A549 treated with dexamethasone at 1 μM for 4 hours (cell line): ENCODE results near the gene RMND1. TPM values are rescaled to one million over a fixed set of nuclear protein-coding genes. Genes with fewer than 3 reads are reported as not detected.

Experiments
- total RNA-seq: library from RNA; stranded (reverse); fragments of 200-300 nt; extraction: Qiagen RNA extraction; gene quantifications from 5 replicates; pipeline ENCODE4 v1.2.3, GENCODE V29; 2022

RMND1 gene, protein sequence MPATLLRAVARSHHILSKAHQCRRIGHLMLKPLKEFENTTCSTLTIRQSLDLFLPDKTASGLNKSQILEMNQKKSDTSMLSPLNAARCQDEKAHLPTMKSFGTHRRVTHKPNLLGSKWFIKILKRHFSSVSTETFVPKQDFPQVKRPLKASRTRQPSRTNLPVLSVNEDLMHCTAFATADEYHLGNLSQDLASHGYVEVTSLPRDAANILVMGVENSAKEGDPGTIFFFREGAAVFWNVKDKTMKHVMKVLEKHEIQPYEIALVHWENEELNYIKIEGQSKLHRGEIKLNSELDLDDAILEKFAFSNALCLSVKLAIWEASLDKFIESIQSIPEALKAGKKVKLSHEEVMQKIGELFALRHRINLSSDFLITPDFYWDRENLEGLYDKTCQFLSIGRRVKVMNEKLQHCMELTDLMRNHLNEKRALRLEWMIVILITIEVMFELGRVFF
- total RNA-seq, result 12.9 to 15.0 TPM (median 14.1 TPM) in 5 replicates

DNA sequence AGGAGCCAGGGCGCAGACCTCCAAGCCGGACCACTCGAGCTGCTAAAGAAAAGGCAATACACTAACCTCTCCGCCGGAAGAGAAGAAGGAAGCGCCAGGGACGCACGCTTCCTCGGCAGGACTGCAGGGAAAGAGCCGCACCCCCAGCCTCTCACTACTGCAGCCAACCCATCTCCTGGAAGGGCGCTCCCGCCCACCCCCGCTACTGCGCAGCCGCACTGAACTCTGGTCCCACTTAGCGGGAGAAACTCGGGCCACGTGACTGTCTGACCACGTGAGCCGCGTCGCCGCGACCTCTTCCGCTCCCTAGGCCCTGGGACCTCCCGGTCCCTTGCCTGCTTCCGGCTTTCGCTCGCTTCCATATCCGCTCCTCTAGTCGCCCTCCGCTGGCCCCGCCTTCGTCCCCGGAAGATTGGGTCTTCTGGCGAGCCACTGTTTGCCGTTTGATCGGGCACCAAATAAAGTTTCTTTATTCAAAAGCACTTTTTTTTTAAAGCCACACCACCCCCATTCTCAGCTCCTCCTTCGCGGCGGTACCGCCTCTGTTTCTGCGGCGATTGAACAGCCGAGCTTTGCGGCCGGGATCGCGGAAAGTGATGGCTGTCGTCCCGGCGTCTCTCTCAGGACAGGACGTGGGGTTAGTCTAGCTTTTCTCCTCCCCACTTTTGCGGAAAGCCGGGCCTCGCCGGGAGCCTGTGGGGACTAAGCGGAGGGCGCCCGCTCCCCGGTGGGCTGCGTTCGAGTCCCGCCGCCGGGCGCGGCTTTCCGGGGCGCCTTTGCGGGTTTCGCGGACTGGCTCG, at the start of gene RMND1:
TSS of gene RMND1 (minus strand) at position 177 of the 800 bp plus-strand sequence. CDS start 6,315 bp downstream, outside the sequence.

DNA sequence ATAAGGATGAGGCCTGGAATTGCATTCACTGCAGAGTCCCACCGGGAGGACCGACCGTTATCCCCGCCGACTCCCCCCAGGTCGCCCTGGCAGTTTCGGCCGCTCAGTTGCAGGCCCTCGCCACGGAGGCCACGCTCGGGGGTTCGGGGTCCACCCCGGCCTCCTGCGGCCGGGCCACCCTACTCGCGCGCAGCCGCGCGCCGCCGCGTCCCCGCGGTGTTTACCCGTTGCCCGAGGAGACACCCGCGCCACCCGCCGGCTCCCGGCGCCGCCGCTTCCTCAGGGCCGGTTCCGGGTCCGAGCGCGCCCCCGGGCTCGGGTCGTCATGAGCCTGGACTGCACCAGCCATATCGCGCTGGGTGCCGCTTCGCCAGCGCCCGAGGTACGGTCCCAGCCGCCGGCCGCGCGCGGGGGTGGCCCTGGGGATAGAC, 41.9 kb upstream of the RMND1 start, which contains the start of gene CCDC170:
TSS of gene CCDC170 (plus strand) at position 214 of the 431 bp plus-strand sequence. CDS start at position 326, 112 bp downstream.

DNA sequence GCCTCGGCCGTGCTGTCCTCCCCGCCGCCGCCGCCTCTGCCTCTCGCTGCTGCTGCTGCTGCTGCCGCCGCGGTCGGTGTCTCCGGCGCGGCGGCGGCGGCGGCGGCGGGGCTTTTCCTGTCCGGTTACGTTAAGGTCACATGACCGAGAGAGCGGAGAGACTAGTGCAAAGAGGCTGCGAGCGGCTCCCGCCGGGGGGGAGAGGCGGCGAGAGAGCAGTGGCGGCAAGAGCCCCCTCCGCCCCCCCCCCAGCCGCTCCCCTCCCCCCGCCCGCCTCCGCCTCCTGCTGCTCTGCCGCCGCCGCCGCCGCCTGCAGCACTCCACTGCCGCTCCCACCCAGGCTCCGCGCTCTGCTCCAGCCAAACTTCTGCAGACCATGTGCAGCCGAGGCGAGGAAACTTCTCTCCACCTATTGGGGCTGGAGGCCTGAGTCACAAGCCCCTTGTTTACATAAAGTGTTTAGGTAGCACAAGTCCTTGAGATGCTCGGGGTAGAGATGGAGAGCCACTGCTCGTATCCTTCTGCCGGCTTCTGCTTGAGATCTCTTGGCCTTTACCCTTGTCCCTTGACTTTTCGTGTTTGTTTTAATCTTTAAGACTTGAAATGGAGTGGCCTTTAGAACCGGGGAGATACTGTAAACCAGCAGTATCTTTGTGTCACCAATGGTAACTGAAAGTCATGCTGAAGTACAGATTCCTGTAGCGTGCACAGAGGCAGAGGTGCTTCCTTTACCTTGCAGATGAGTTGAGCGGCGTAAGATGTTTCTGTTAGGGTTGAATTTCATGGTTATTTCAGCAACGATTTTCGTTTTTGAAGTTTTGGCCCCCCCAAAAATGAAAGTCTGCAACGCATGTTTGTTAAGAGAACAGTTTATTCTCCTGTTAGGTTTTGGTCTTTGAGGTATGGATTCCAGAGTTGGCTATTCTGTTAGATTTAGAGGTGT, 60.2 kb downstream of the RMND1 start, which contains the start of gene ZBTB2:
TSS of gene ZBTB2 (minus strand) at position 89 of the 943 bp plus-strand sequence. CDS start 17,922 bp downstream, outside the sequence.

Other genes with a start within 250 kb of the RMND1 start
- gene AKAP12, start 212.2 kb downstream of the RMND1 start, total RNA-seq, result 123 to 196 TPM (median 170 TPM) in 5 replicates
- 12.7 to 17.2 TPM (median 15.8 TPM) in 5 replicates for gene ZBTB2, start 60.6 kb downstream of the RMND1 start, total RNA-seq
- 0.02 to 0.11 TPM (median 0.07 TPM) in 5 replicates for gene CCDC170, start 41.9 kb upstream of the RMND1 start, total RNA-seq